K562 (cell line): Measurements from ENCODE around the gene ZNF319. TPM values are rescaled to one million over a fixed set of nuclear protein-coding genes. Genes with fewer than 3 reads are reported as not detected.

ENCODE experiments used
- ELF1 ChIP-seq: fragments of 200-800 bp; sonication (Bioruptor generic); IDR thresholded peaks from 2 replicates; pipeline ENCODE4 v1.6.1; 2016; ENCODE audit warnings: missing genetic modification characterization, missing compliant biosample characterization
- LEF1 ChIP-seq: fragments of 450-650 bp; IDR thresholded peaks from 2 replicates; pipeline ENCODE4 v1.6.1; 2016; ENCODE audit warnings: mild to moderate bottlenecking
- MTA1 ChIP-seq: fragments of 450-650 bp; IDR thresholded peaks from 2 replicates; pipeline ENCODE4 v1.6.1; 2017; ENCODE audit warnings: borderline replicate concordance
- MTA2 ChIP-seq: fragments of 450-650 bp; IDR thresholded peaks from 2 replicates; pipeline ENCODE4 v1.6.1; 2016; ENCODE audit warnings: low read depth
- RAD51 ChIP-seq: fragments of 450-650 bp; IDR thresholded peaks from 2 replicates; pipeline ENCODE4 v1.7.1; 2016; ENCODE audit warnings: low read depth, mild to moderate bottlenecking, borderline replicate concordance
- ZNF280A ChIP-seq: fragments of 450-650 bp; IDR thresholded peaks from 2 replicates; pipeline ENCODE4 v1.6.1; 2018; ENCODE audit warnings: mild to moderate bottlenecking, low read depth; ENCODE audit not compliant: partially characterized antibody
- polyA plus RNA-seq, 8 experiments: library from polyadenylated mRNA; depleted of rRNA in 4 of 8; stranded (reverse) in 5 of 8; unstranded in 3 of 8; fragments of >200 nt; fragmentation: Nextera tagmentation in 2 of 8; fragmentation: Illumina TruSeq in 1 of 8; extraction: Ambion mirVana in 2 of 8; extraction: Trizol in 1 of 8; gene quantifications; 2 replicates each; pipeline versions ENCODE4 v1.2.1 to v1.2.3, GENCODE V29; 2011 to 2014; ENCODE audit warnings: inconsistent platforms in 1 of 8, missing spikeins in 1 of 8
- total RNA-seq, 7 experiments: library from RNA; depleted of rRNA in 6 of 7; stranded (reverse); fragments of >200 nt in 6 of 7; fragmentation: Illumina TruSeq in 2 of 7; extraction: Trizol in 2 of 7; gene quantifications; 2 replicates each; pipeline versions ENCODE4 v1.2.1 to v1.2.3, GENCODE V29; 2011 to 2021; ENCODE audit warnings: low replicate concordance in 1 of 7
- TF ChIP-seq, protein P1 (sequence below): fragments of 450-650 bp; IDR thresholded peaks from 2 replicates; pipeline ENCODE4 v1.6.1; 2016; ENCODE audit warnings: low read depth, mild to moderate bottlenecking, moderate library complexity

The ZNF319 gene
- total and polyA plus RNA-seq, 9 of the 15 experiments (the other 6 are each of a cell fraction or from before 2014, with no cell fraction given): 0.20 to 5.7 (median 1.4) TPM

- TF ChIP-seq ZNF280A: no peak
- no peak for TF ChIP-seq MTA2
- no peak for TF ChIP-seq ELF1 (tag)
- no peak for TF ChIP-seq RAD51
- no peak for TF ChIP-seq LEF1
- TF ChIP-seq, protein P1, sequence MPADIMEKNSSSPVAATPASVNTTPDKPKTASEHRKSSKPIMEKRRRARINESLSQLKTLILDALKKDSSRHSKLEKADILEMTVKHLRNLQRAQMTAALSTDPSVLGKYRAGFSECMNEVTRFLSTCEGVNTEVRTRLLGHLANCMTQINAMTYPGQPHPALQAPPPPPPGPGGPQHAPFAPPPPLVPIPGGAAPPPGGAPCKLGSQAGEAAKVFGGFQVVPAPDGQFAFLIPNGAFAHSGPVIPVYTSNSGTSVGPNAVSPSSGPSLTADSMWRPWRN: no peak
- no peak for TF ChIP-seq MTA1
Measured at GRCh38 chr16:57944970-57945739, 55.3 kb downstream of the ZNF319 start (continued).

Other genes with a start within 250 kb of the ZNF319 start
- gene KIFC3, start 198.2 kb downstream of the ZNF319 start, total RNA-seq (2014; rRNA removed): 103 and 106 TPM in 2 replicates
- gene KIFC3, start 198.2 kb downstream of the ZNF319 start, total RNA-seq (2014; rRNA removed; fragmentation: Illumina TruSeq; extraction: Trizol): 19.0 and 22.9 TPM in 2 replicates
- 26.2 and 28.4 TPM in 2 replicates for gene KIFC3, start 198.2 kb downstream of the ZNF319 start, total RNA-seq (2015; rRNA removed; fragmentation: Illumina TruSeq; extraction: Trizol)
- 94.5 and 105 TPM in 2 replicates for gene KIFC3, start 198.2 kb downstream of the ZNF319 start, total RNA-seq (2021)
- gene KIFC3, start 198.2 kb downstream of the ZNF319 start, polyA plus RNA-seq (2011; rRNA removed): 53.3 and 63.5 TPM in 2 replicates
- gene KIFC3, start 198.2 kb downstream of the ZNF319 start, polyA plus RNA-seq (2014; fragmentation: Illumina TruSeq; extraction: Trizol): 20.2 and 47.1 TPM in 2 replicates
- gene KIFC3, start 198.2 kb downstream of the ZNF319 start, polyA plus RNA-seq (2014; fragmentation: Nextera tagmentation; extraction: Ambion mirVana): under 1 TPM; 0.23 to 0.96 TPM
- 78.1 and 80.3 TPM in 2 replicates for gene KIFC3, start 198.2 kb downstream of the ZNF319 start, polyA plus RNA-seq (2014; rRNA removed)
- not detected in 2 replicates for gene CNGB1, start 29.5 kb downstream of the ZNF319 start, total RNA-seq (2014; rRNA removed)
- not detected in 2 replicates for gene CNGB1, start 29.5 kb downstream of the ZNF319 start, total RNA-seq (2014; rRNA removed; fragmentation: Illumina TruSeq; extraction: Trizol)
- gene CNGB1, start 29.5 kb downstream of the ZNF319 start, total RNA-seq (2015; rRNA removed; fragmentation: Illumina TruSeq; extraction: Trizol): not detected in 2 replicates
- not detected in 2 replicates for gene CNGB1, start 29.5 kb downstream of the ZNF319 start, total RNA-seq (2021)
- gene CNGB1, start 29.5 kb downstream of the ZNF319 start, polyA plus RNA-seq (2011; rRNA removed): not detected in 2 replicates
- gene CNGB1, start 29.5 kb downstream of the ZNF319 start, polyA plus RNA-seq (2014; fragmentation: Illumina TruSeq; extraction: Trizol): not detected in 2 replicates
- gene CNGB1, start 29.5 kb downstream of the ZNF319 start, polyA plus RNA-seq (2014; fragmentation: Nextera tagmentation; extraction: Ambion mirVana): not detected
- not detected in 2 replicates for gene CNGB1, start 29.5 kb downstream of the ZNF319 start, polyA plus RNA-seq (2014; rRNA removed)
- gene USB1, start 735 bp upstream of the ZNF319 start, total RNA-seq (2014; rRNA removed): 18.0 and 19.4 TPM in 2 replicates
- gene USB1, start 735 bp upstream of the ZNF319 start, total RNA-seq (2014; rRNA removed; fragmentation: Illumina TruSeq; extraction: Trizol): 12.1 and 13.1 TPM in 2 replicates
- gene USB1, start 735 bp upstream of the ZNF319 start, total RNA-seq (2015; rRNA removed; fragmentation: Illumina TruSeq; extraction: Trizol): 16.0 and 18.9 TPM in 2 replicates
- gene USB1, start 735 bp upstream of the ZNF319 start, total RNA-seq (2021): 69.6 and 73.6 TPM in 2 replicates
- gene USB1, start 735 bp upstream of the ZNF319 start, polyA plus RNA-seq (2011; rRNA removed): 46.2 and 60.1 TPM in 2 replicates
- gene USB1, start 735 bp upstream of the ZNF319 start, polyA plus RNA-seq (2014; fragmentation: Illumina TruSeq; extraction: Trizol): 64.4 and 93.9 TPM in 2 replicates
- 10 to 100 TPM; 11.6 to 12.1 TPM for gene USB1, start 735 bp upstream of the ZNF319 start, polyA plus RNA-seq (2014; fragmentation: Nextera tagmentation; extraction: Ambion mirVana)
- 53.8 and 67.5 TPM in 2 replicates for gene USB1, start 735 bp upstream of the ZNF319 start, polyA plus RNA-seq (2014; rRNA removed)
- gene MMP15, start 25.1 kb upstream of the ZNF319 start, total RNA-seq (2014; rRNA removed): 10.3 and 11.9 TPM in 2 replicates
- 1.9 and 2.9 TPM in 2 replicates for gene MMP15, start 25.1 kb upstream of the ZNF319 start, total RNA-seq (2014; rRNA removed; fragmentation: Illumina TruSeq; extraction: Trizol)
- 5.5 and 5.6 TPM in 2 replicates for gene MMP15, start 25.1 kb upstream of the ZNF319 start, total RNA-seq (2015; rRNA removed; fragmentation: Illumina TruSeq; extraction: Trizol)
- gene MMP15, start 25.1 kb upstream of the ZNF319 start, total RNA-seq (2021): 20.3 and 20.4 TPM in 2 replicates
- 3.0 and 8.4 TPM in 2 replicates for gene MMP15, start 25.1 kb upstream of the ZNF319 start, polyA plus RNA-seq (2011; rRNA removed)
- 6.3 and 8.6 TPM in 2 replicates for gene MMP15, start 25.1 kb upstream of the ZNF319 start, polyA plus RNA-seq (2014; fragmentation: Illumina TruSeq; extraction: Trizol)
- under 1 TPM; 0.01 to 0.06 TPM for gene MMP15, start 25.1 kb upstream of the ZNF319 start, polyA plus RNA-seq (2014; fragmentation: Nextera tagmentation; extraction: Ambion mirVana)
- 7.9 and 9.6 TPM in 2 replicates for gene MMP15, start 25.1 kb upstream of the ZNF319 start, polyA plus RNA-seq (2014; rRNA removed)
- 75.5 and 77.8 TPM in 2 replicates for gene CFAP20, start 128.7 kb upstream of the ZNF319 start, total RNA-seq (2014; rRNA removed)
- gene CFAP20, start 128.7 kb upstream of the ZNF319 start, total RNA-seq (2014; rRNA removed; fragmentation: Illumina TruSeq; extraction: Trizol): 66.2 and 69.2 TPM in 2 replicates
- 79.1 and 90.5 TPM in 2 replicates for gene CFAP20, start 128.7 kb upstream of the ZNF319 start, total RNA-seq (2015; rRNA removed; fragmentation: Illumina TruSeq; extraction: Trizol)
- 55.2 and 56.5 TPM in 2 replicates for gene CFAP20, start 128.7 kb upstream of the ZNF319 start, total RNA-seq (2021)
- 75.3 and 76.3 TPM in 2 replicates for gene CFAP20, start 128.7 kb upstream of the ZNF319 start, polyA plus RNA-seq (2011; rRNA removed)
- 74.4 and 79.1 TPM in 2 replicates for gene CFAP20, start 128.7 kb upstream of the ZNF319 start, polyA plus RNA-seq (2014; fragmentation: Illumina TruSeq; extraction: Trizol)
- gene CFAP20, start 128.7 kb upstream of the ZNF319 start, polyA plus RNA-seq (2014; fragmentation: Nextera tagmentation; extraction: Ambion mirVana): 10 to 100 TPM; 20.5 to 30.4 TPM
- gene CFAP20, start 128.7 kb upstream of the ZNF319 start, polyA plus RNA-seq (2014; rRNA removed): 84.5 and 90.0 TPM in 2 replicates
- gene CSNK2A2, start 197.4 kb upstream of the ZNF319 start, total RNA-seq (2014; rRNA removed): 20.8 TPM in 2 replicates
- gene CSNK2A2, start 197.4 kb upstream of the ZNF319 start, total RNA-seq (2014; rRNA removed; fragmentation: Illumina TruSeq; extraction: Trizol): 54.1 and 59.2 TPM in 2 replicates
- gene CSNK2A2, start 197.4 kb upstream of the ZNF319 start, total RNA-seq (2015; rRNA removed; fragmentation: Illumina TruSeq; extraction: Trizol): 44.7 and 44.8 TPM in 2 replicates
- gene CSNK2A2, start 197.4 kb upstream of the ZNF319 start, total RNA-seq (2021): 95.7 and 109 TPM in 2 replicates
- 48.1 and 61.2 TPM in 2 replicates for gene CSNK2A2, start 197.4 kb upstream of the ZNF319 start, polyA plus RNA-seq (2011; rRNA removed)
- gene CSNK2A2, start 197.4 kb upstream of the ZNF319 start, polyA plus RNA-seq (2014; fragmentation: Illumina TruSeq; extraction: Trizol): 90.0 and 97.7 TPM in 2 replicates
- 10 to 100 TPM; 23.4 to 25.2 TPM for gene CSNK2A2, start 197.4 kb upstream of the ZNF319 start, polyA plus RNA-seq (2014; fragmentation: Nextera tagmentation; extraction: Ambion mirVana)
- 35.4 and 42.8 TPM in 2 replicates for gene CSNK2A2, start 197.4 kb upstream of the ZNF319 start, polyA plus RNA-seq (2014; rRNA removed)